OCI-LY7 (cell line): ENCODE data around the gene TUBGCP6. TPM values are rescaled to one million over a fixed set of nuclear protein-coding genes. Genes with fewer than 3 reads are reported as not detected.

Source experiments
- BruUV-seq: library from RNA; stranded (reverse); fragments of 400-500 nt; replicated peaks from 2 replicates; lab custom pipeline; 2021; lab: Mats Ljungman, UMichigan
- CTCF ChIA-PET: fragments of 300-600 bp; sonication (Branson Sonifier 250); formaldehyde crosslinking; loops from one replicate; lab custom pipeline; 2022; ENCODE audit warnings: antibody characterized with exemption; ENCODE audit not compliant: unreplicated experiment; lab: Charles Lee
- POLR2A ChIA-PET: fragments of 300-600 bp; sonication (Branson Sonifier 250); formaldehyde crosslinking; loops from one replicate; lab custom pipeline; 2022; ENCODE audit warnings: antibody characterized with exemption; lab: Charles Lee
- DNase-seq: peaks from one replicate; pipeline ENCODE4 v3.0.0-alpha.2; 2015; ENCODE audit warnings: low spot score
- H2AFZ ChIP-seq: fragments of 200-600 bp; sonication (generic), shearing (Covaris generic); 2 replicates; pipeline ENCODE4 v1.6.1; 2014; ENCODE audit warnings: mild to moderate bottlenecking, antibody characterized with exemption, low read length, moderate library complexity
- H3K27ac ChIP-seq: fragments of 200-600 bp; sonication (generic); 2 replicates; pipeline ENCODE4 v1.5.1; 2014; ENCODE audit warnings: mixed run types, low read depth, mild to moderate bottlenecking, moderate library complexity, low read length, inconsistent platforms; ENCODE audit not compliant: poor library complexity, severe bottlenecking
- H3K36me3 ChIP-seq: fragments of 200-600 bp; sonication (generic); 2 replicates; pipeline ENCODE4 v1.6.1; 2014; ENCODE audit warnings: mild to moderate bottlenecking, antibody characterized with exemption, low read length, moderate library complexity, mixed read lengths; ENCODE audit not compliant: insufficient read depth
- H3K4me1 ChIP-seq: fragments of 200-600 bp; sonication (generic); 2 replicates; pipeline ENCODE4 v1.5.1; 2014; ENCODE audit warnings: mild to moderate bottlenecking, low read length; ENCODE audit not compliant: insufficient read depth, poor library complexity, severe bottlenecking
- H3K4me2 ChIP-seq: fragments of 200-600 bp; sonication (generic); 2 replicates; pipeline ENCODE4 v1.6.1; 2014; ENCODE audit warnings: mild to moderate bottlenecking, low read length
- H3K4me3 ChIP-seq: fragments of 200-600 bp; sonication (generic); 2 replicates; pipeline ENCODE4 v1.5.1; 2014; ENCODE audit warnings: mild to moderate bottlenecking, low read depth, low read length; ENCODE audit not compliant: poor library complexity, severe bottlenecking
- H3K79me2 ChIP-seq: fragments of 200-600 bp; sonication (generic); 2 replicates; pipeline ENCODE4 v1.6.1; 2016; ENCODE audit warnings: low read depth, mild to moderate bottlenecking, low read length, moderate library complexity, mixed read lengths; ENCODE audit not compliant: insufficient read depth
- H3K9me2 ChIP-seq: fragments of 200-600 bp; sonication (generic); 2 replicates; pipeline ENCODE4 v1.6.1; 2016; ENCODE audit warnings: mild to moderate bottlenecking, low read length, mixed read lengths; ENCODE audit not compliant: insufficient read depth
- H3K9me3 ChIP-seq: fragments of 200-600 bp; sonication (generic); 2 replicates; pipeline ENCODE4 v1.6.1; 2014; ENCODE audit warnings: mild to moderate bottlenecking, mixed run types, low read length, mixed read lengths
- H4K20me1 ChIP-seq: fragments of 200-600 bp; sonication (generic); 2 replicates; pipeline ENCODE4 v1.6.1; 2014; ENCODE audit warnings: mild to moderate bottlenecking, antibody characterized with exemption, low read length, moderate library complexity, mixed read lengths; ENCODE audit not compliant: insufficient read depth
- CTCF ChIP-seq: fragments of 200-600 bp; sonication (generic); conservative IDR thresholded peaks from 2 replicates; pipeline ENCODE4 v1.5.1; 2014; ENCODE audit warnings: mild to moderate bottlenecking, antibody characterized with exemption, low read length, moderate library complexity, mixed read lengths
- EZH2phosphoT487 ChIP-seq: fragments of 200-600 bp; sonication (generic); IDR thresholded peaks from 2 replicates; pipeline ENCODE4 v1.6.1; 2018; ENCODE audit warnings: low read depth, borderline replicate concordance, mild to moderate bottlenecking, mixed run types, antibody characterized with exemption, low read length, moderate library complexity, mixed read lengths
- intact Hi-C: fragments of 100-400 bp; cut with micrococcal nuclease; formaldehyde crosslinking; loops from one replicate; pipeline ENCODE4 v1.10.0; 2022; ENCODE audit not compliant: unreplicated experiment
- total RNA-seq, 2 experiments: library from RNA; depleted of rRNA in 1 of 2; stranded (reverse); fragments of >200 nt in 1 of 2; shearing (Covaris generic) in 1 of 2; gene quantifications; 2 replicates each; pipeline ENCODE4 v1.2.3, GENCODE V29; 2014 to 2022

The TUBGCP6 gene
- total RNA-seq, 2 experiments from 2014 or later = 57.7 to 63.2 TPM

GRCh38 chr22:50289942-50290630 lies 45.3 kb upstream of the TUBGCP6 start:
- Histone ChIP-seq H2AFZ (no peak overlapping the region), H3K4me2 (no peak overlapping the region), H3K9me3 (no peaks in the 10 kb centered on the region), H4K20me1 (no peaks in the 10 kb centered on the region), H3K9me2 (no peaks in the 10 kb centered on the region), H3K4me1 (peaks cover 38% of the 10 kb centered on the region), H3K79me2 (no peaks in the 10 kb centered on the region), H3K36me3 (no peaks in the 10 kb centered on the region), H3K27ac (no peak overlapping the region), H3K4me3 (no peak overlapping the region)
- intact Hi-C loops = loop anchor here (5.0 kb wide), 1 partner anchor 37 kb away; the partner anchor contains the start of gene DENND6B
- BruUV-seq = no TSS peak
- ChIA-PET CTCF (no interaction called here), POLR2A (no interaction called here)
- no peak for TF ChIP-seq CTCF
- no peak for TF ChIP-seq EZH2phosphoT487
- no peak for DNase-seq

GRCh38 chr22:50289151-50289941 lies 44.5 kb upstream of the TUBGCP6 start:
- TF ChIP-seq EZH2phosphoT487 = no peak
- no peak for TF ChIP-seq CTCF
- intact Hi-C loops = no loop called here
- Histone ChIP-seq H2AFZ (no peak overlapping the region), H3K79me2 (no peaks in the 10 kb centered on the region), H3K4me1 (peaks cover 31% of the 10 kb centered on the region), H3K9me3 (no peaks in the 10 kb centered on the region), H4K20me1 (no peaks in the 10 kb centered on the region), H3K4me3 (no peak overlapping the region), H3K4me2 (no peak overlapping the region), H3K27ac (no peak overlapping the region), H3K9me2 (no peaks in the 10 kb centered on the region), H3K36me3 (no peaks in the 10 kb centered on the region)
- ChIA-PET POLR2A (no interaction called here), CTCF (no interaction called here)
- no peak for DNase-seq
- no TSS peak for BruUV-seq
